ENCODE data around the gene MTUS2.

MTUS2 gene

DNA sequence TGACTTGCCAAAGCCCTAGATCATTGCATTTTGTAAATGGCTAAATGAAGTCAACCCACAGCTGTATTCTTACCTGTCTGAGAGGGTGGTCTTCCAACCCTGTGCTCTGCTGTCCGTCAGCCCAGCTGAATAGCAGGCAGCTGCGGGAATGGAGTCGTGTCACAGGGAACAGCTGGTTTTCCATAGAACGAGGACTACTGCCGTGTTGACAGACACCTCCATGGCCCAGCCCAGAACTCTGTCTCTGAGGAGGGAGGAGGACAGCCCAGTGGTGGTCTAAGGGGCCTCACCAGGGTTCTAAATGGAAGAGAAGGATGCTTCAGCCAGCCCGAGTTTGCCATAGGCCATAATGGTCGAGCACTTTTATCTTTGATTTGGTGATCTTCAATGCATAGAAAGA lies 664.7 kb downstream of the MTUS2 start:
- no peak for DNase-seq (ENCODE audit: low read depth)

DNA sequence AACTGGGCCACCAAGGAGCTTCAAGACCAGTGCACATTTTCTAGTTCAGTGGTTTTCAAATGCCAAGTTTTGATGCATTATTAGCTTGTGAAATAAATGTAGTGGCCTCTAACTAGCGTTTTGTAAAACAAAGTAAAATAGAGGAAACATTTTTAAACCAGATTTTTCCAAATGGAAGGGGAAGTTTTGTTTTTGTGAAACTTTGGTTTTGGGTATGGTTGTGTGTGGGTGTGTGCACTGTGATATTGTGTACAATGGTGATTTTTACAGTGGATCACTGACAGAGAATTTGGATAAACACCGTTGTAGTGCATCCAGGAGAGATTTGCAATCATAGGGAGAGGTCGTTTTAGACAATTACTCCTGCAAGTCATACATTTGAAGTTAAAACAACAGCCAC lies 666.4 kb downstream of the MTUS2 start:
- no peak for DNase-seq (ENCODE audit: low read depth)

DNA sequence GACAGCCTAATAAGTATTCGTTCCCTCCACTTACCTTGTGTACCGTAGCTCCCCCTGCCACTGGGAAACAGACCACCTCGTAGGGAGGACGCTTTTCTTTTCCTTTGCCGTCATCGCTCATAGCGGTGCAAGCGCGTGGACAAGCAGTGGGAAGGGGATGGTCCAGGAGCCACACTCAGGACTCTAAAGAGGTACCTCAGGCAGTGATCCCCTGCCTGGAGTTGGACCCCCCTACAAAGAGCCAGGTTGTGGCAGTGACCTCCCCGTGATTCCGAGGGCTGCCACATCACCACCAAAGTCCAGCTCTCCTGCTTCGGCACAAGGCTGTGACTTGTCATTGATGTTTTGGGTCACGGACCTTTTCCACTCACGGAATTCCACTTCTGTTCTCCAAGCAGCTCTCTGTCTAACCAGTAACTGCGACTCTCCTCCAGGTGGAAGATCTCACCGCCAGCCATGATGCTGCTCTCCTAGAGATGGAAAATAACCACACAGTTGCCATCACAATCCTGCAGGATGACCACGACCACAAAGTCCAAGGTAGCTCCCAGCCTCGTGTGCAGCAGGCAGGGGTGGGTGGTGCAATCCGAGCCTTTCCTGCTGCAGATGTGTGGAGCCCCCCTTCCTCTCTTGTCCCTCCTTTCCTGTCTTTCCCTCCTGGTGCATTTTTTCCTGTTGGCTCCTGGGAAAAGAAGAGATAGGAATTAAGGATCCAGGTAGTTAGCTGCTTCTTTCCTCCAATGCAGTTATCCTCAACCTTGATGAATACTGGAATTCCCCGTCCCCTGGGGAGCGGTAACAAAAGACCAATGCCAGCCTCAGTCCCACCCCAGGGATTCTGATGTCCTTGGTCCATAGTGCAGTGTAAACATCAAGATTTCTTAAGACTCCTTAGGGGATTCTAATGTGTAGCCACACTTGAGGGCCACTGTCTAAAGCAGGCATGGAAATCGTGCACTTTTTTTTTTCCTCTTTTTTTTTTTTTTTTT lies 667.6 kb downstream of the MTUS2 start:
- no peak for DNase-seq (ENCODE audit: low read depth)

DNA sequence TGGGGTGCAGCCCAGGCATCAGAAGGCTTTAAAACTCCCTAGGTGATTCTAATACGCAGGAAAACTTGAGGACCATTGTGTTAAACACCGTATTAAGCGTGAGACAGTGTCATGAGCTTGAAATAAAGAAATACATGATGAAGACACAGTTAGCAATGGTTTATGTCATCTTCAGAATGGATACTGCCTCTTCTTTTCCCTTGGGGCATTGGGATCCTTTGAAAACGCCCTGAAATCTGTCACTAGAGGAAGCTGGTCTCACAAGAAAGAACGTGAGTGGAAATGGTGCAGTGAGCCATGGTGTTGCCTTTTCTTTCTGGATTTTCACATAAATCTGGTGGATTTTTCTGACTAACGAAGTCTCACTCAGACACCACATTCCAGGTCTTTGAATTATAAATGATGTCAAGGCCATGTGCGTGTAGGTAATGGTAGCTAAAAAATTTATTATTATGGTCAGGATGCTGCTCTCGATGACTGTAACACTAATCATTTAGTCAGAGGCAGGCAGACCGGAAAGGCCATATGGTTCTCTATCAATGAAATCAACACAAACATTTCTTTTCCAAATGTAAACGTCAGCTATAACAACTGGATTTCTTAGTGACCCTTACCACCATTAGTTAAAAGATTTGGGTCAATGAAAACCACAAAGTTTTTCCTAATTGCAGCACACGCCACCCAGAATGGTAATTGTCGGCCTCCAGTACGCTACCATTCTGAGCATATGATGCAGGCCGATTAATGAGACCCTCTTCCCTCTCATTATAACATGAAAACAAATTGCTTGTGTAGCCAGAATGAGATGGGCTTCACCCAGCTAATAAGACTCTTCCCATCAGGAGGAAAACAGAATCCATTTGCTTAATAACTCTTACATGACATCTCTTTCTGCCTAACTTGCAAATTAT lies 669.8 kb downstream of the MTUS2 start:
- no peak for DNase-seq (ENCODE audit: low read depth)

DNA sequence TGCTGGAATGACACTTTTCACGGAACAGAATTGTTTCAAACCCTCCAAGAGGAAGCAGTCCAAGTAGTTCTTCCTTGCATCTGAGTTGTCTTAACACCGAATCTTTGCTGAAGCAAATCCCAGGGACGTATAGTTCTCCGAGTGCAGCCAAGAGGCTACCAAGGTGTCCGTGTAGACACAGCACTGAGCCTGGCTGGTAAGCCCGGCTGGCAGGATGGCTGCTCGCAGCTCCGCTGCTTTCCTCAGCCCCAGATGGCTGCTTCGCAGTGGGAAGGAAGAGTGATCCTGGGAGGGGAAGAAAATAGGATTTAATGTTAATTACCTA lies 670.4 kb downstream of the MTUS2 start:
- no peak for DNase-seq (ENCODE audit: low read depth)

DNA sequence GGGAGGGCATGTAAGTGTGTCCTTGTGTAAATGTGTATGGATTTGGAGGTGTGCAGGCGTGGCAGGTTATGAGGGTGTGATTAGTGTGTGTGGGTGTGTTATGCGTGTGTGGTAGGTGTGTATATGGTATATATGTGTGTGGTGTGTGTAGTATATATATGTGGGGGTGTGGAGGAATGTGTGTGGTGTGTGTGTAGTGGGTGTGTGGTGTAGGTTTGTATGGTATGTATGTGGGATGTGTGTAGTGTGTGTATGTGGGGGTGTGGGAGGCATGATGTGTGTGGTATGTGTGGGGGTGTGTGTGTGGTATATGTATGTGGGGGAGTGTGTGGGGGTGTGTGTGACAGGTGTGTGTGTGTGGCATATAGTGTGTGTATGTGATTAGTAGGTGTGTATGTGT lies 671.1 kb downstream of the MTUS2 start:
- no peak for DNase-seq (ENCODE audit: low read depth)

DNA sequence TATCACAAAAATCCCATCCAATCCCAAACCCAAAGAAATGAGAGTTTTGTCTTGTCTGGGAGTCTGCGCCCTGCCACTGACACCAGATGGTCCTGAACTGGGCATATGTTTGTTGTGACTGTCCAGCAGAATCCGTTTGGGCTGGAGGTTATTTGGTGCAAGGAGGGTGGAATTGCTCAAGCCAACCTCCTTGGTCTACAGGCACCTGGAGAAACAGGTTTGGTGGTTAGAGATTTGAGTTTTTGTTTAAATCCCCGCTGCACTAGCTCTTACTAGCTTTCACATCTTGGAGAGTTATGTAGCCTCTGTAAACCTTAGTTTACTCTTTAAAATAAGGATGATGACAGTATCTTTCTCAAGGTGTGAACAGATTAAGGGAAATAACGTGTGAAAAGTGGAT lies 673.7 kb downstream of the MTUS2 start:
- no peak for DNase-seq (ENCODE audit: low read depth)

DNA sequence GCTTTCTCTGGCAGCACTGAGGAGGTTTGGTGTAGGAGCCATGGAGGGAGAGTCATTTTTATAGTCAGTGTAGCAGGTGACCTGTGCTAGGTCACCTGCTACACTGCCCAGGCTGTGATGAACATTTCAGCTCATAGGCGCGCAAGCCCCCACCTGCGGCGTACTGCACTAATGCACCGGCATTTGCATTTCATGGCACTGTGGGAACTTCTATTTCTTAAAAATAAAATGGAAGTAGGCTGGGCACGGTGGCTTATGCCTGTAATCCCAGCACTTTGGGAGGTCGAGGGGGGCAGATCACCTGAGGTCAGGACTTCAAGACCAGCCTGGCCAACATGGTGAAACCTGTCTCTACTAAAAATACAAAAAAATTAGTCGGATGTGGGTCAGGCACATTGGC lies 674.4 kb downstream of the MTUS2 start:
- no peak for DNase-seq (ENCODE audit: low read depth)

DNA sequence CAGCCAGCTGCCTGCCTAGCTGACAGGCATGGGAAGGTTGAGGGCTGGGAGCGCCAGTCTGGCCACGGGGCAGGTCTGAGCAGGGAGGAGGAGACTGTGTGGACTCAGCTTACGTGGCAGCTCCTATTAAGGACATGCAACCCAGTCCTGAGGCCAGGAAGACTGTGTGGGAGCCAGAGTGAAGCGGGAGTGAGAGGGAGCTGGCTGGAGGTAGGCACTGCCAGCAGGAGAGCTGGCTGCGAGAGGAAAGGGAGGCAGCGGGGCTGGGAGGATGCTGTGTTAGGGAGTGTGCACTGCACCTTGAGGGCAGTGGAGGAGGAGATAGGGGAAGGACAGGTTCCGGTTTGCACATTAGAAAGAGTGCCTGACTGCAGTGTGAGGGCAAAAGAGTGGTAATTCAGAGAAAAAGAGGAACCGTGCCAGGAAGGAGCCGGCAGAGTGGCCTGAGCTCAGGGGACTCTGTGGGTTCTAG lies 676.1 kb downstream of the MTUS2 start:
- no peak for DNase-seq (ENCODE audit: low read depth)

DNA sequence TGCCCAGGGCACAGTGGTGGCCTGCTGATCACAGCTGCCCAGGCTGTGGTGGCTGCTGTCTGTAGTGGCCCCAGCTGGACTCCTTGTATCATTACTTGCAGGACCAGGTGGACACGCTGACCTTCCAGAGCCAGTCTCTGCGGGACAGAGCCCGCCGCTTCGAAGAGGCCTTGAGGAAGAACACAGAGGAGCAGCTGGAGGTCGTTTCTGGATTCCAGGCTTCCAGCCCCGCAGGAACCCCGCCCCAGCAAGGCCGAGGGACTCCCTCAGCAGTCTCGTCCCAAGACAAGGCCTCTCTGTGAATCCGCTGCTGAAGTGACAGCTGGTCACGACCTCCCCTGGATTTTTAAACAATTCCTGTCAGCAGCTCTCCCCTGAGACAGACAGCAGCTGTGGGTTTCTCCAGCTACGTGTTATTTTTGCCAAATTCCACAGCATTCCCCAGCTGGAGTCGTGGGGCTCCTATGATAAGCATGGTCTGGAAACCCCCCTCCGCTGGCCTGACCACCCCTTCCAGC lies 677.1 kb downstream of the MTUS2 start:
- no peak for DNase-seq (ENCODE audit: low read depth)

DNA sequence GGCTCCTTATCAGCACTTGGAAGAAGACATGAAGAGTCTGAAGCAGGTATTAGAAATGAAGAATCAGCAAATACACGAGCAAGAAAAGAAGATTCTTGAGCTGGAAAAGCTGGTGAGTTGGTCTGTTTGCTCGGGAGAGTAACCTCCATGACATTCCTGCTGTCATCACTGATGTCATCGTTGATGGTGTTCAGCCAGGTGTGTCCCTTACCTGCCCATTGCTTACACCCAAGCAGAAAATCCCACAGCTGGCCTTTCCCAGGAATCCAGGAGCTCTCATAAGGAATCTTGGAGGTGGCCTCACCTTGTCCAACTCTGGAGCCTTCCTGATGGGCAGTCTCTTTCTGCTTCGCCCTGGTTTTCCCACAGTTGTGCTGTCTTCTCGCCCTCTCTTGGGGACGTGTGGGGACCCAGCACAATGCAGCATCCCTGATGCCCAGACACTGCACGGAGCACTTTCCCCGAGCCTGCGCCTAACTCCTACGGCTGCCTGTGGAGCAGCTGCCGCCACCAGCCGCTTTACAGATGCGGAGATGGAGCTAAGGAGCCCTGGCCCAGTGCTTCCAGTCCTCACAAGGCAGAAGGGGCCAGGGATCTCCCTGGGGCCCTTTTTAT lies 678.4 kb downstream of the MTUS2 start:
- DNase-seq (ENCODE audit: low read depth), result no peak

DNA sequence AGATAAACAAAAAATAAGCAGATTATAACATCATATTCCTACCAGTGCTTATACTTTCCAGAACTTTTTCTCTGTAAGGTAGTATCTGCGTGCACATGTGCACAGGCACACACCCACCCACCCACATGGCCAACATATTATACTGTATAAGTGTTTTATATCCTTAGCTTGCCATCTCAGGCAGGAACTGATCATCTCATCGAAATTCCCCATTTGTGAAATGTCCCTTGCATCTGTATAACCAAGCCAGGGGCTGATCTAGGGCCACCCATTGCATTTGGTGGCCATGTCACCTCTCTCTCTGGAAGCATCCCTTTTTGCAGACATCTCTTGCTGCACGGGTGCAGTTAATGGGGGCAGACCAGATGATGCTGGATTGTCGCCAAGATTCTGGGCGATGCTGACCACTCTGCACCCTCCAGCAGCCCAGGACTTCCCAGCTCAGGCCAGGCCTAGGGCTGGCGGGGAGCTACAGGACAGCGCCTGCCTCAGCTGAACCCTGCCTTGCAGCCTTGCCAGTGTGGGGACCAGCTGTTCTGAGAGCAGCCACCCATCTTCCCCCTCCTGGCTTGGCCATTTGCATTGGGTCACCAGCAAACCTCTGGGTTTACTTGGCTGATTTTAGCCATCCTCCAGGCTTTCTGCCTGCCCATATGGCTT lies 679.5 kb downstream of the MTUS2 start:
- DNase-seq (ENCODE audit: low read depth), result no peak

DNA sequence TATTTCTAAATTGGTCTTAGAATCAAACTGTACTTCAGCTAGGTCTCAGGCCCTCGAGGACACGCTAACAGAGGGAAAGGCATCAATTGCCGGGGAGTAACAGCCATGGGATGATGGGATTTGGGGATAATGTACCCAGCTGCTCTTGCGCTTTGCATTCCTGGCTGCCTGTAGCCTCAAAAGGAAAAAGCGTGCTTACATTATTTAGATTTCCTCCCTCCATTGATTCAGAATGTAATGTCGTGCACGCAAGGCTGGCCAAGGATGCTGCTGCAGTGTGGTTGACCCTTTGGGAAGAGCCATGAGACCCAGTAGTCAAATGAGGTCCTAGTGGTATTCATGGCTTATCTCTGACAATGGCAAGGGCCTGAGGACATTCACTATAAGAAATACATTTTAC lies 680.2 kb downstream of the MTUS2 start:
- no peak for DNase-seq (ENCODE audit: low read depth)

DNA sequence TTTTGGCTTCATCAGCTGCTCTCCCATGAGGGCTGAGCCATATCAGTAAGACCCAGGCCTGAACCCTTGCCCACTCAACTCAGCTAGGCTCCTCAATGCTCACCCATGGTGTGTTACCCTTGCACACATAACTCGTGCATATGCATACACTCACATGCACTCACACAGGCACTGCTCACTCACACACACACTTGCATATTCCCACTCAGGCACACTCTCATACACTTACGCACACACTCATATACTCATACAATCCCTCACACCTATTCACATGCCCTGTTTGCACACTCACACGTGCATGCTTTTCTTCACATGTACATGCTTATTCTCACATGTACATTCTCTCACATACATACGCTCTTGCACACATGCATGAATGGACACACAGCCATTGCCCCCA lies 681.5 kb downstream of the MTUS2 start:
- DNase-seq (ENCODE audit: low read depth), result no peak

DNA sequence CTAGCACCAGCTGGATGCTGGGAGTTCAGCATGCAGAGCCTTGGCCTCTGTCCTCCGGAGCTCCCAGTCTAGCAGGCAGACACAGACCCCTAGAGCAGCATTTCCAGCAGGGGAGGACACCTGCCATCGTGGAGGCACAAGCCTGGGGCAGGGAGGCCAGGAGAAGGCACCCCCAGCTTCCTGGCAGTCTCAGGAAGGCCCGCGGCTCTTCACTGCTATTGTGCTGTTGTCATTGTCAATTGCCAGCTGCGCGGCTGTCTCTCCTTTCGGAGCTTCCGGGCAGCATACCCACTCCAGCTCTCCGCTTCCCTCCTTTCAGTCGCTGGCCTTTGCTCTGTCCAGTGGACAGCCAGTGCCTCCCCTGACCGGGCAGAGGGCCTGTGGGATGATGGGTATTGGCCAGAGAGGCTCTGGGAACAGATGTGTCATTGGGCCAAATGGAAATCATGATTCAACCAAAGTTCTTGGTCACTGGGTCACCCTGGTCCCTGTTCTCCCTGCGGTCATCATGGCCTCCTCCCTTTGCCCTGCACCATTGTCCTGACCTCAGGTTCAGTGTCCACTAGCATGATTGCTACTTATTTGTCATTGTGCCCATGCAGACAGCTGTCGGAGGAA lies 682.4 kb downstream of the MTUS2 start:
- no peak for DNase-seq (ENCODE audit: low read depth)

DNA sequence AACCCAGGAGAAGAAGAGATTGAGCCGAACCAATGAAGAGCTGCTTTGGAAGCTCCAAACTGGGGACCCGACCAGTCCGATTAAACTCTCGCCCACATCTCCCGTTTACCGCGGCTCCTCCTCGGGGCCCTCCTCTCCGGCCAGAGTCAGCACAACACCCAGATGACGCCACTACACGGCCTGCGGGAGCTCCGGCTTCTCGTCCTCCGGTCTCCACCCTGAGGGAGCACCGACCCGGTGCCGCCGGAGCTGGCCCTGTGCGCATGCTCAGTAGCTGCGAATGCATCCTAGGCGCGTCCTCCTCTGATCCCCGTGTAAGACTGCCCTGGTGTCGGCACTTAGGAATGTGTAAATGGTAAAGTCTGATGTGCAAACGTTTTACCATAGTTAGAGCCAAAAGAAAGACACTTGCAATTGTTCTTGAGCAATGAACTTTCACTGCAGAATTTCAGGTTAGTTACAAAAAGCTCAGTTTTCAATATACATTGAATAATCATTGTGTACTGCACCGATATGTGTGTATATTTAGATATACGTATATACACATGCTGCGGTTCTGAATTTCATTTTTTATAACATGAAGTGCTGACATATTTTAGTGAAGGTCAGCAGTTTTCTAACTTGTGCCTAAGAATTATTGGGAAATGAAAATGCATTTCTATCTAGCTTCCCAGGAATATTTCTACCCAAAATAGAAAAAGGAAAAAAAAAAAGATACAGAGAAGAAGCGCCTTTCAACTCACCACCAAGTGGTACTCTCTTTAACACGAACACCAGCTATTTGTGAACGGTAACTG lies 683.1 kb downstream of the MTUS2 start:
- no peak for DNase-seq (ENCODE audit: low read depth)

DNA sequence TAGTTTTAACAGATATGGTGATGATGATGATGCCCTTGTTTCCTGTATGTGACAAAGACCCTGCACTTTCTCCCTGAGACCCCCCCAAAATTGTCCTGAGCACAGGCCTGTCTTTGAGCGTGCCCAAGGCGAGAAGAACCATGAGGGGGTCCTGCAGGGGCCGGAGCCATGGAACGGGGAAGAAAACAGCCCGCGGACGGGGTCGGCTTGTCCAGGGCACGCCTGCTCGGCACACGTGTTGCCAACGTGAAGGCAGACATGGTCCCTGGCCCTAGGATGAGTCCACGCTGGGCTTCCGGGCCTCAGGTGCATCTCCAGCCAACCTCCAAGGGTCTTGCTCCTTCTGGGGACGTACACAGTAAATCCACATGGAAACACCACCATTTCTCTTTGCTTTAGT lies 684.6 kb downstream of the MTUS2 start:
- DNase-seq (ENCODE audit: low read depth), result no peak

DNA sequence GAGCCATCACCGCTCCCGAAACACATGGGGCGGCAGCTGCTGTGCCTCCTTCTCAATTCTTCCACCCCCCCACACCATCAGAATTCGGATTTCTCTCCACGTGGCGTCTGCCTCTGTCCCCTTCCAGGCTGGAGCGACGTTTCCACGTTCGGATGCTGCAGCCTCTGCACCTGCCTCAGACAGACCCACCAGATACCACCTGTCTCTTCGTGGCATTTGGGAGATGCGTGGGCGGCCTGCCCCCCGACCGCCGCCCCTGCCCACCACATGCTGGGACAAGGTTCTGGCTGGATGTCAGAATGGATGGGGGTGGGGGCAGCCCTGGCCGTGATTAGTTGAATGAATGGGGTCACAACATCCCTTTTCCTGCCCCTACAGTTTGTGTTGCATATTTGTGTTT lies 685.4 kb downstream of the MTUS2 start:
- DNase-seq (ENCODE audit: low read depth), result no peak

DNA sequence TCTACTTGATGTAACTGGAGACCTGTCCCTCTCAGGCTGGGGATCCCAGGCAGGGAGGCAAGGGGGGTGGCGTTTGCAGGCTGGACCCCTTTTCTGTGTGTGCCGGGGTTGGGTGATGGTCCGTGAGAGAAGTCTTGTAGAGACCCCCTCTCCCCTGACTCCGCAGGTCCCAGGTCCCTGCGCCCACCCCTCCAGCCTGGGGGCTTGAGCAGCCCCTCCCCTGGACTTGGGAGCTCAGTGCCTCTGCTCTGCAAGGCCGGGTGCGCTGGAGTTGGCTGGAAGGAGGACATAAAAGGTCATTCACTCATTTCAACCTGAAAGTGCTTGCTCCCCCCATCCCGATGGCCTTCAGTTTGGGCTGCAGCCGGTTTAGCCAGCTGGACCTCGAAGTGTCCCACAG lies 685.8 kb downstream of the MTUS2 start:
- DNase-seq (ENCODE audit: low read depth), result no peak

DNA sequence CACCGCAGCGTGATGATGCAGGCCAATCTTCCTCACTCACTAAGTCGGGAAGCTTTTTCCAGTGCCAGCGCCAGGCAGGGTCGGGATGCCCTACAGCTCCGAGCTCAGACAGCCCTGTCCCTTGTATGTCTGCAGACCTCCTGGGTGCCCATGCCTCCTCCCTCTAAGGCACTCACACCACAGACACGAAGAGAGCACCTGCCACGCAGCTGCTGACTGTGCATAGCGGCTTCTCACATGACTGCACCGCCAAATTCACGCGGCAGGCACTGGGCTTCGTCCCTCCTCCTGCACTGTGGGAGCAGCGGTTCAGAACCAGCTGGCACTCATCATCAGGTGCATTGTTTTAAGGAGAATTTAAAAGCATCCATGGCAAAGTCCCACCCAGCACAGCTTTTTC lies 687.2 kb downstream of the MTUS2 start:
- DNase-seq (ENCODE audit: low read depth), result no peak

All from fibroblast of gingiva (primary cell).